ENCODE measurements around the gene RIN3.

Gene RIN3

GRCh38 chr14:92686900-92687427 is 173.4 kb downstream of the RIN3 start:
- peak; percentile 68 for DNase-seq (ENCODE audit: low spot score)

GRCh38 chr14:92687681-92688433 is 174.3 kb downstream of the RIN3 start:
- DNase-seq (ENCODE audit: low spot score) = peak; percentile 43

- DNase-seq (ENCODE audit: low spot score) = peak; percentile 44
Measured at GRCh38 chr14:92688434-92689375, 175.1 kb downstream of the RIN3 start.

GRCh38 chr14:92690171-92691011 is 176.8 kb downstream of the RIN3 start:
- peak; percentile 45 for DNase-seq (ENCODE audit: low spot score)

- DNase-seq (ENCODE audit: low spot score) = no peak
Measured at GRCh38 chr14:92692822-92693226, 179.2 kb downstream of the RIN3 start.

GRCh38 chr14:92693998-92694795 is 180.6 kb downstream of the RIN3 start:
- DNase-seq (ENCODE audit: low spot score) = no peak

- no peak for DNase-seq (ENCODE audit: low spot score)
Measured at GRCh38 chr14:92694807-92695206, 181.2 kb downstream of the RIN3 start.

- no peak for DNase-seq (ENCODE audit: low spot score)
Measured at GRCh38 chr14:92695562-92695961, 182.0 kb downstream of the RIN3 start.

GRCh38 chr14:92696366-92696765 is 182.8 kb downstream of the RIN3 start:
- DNase-seq (ENCODE audit: low spot score) = no peak

- DNase-seq (ENCODE audit: low spot score) = no peak
Measured at GRCh38 chr14:92698393-92698792, 184.8 kb downstream of the RIN3 start.

- no peak for DNase-seq (ENCODE audit: low spot score)
Measured at GRCh38 chr14:92701826-92702225, 188.2 kb downstream of the RIN3 start.

- DNase-seq (ENCODE audit: low spot score) = no peak
Measured at GRCh38 chr14:92702441-92702918, 188.9 kb downstream of the RIN3 start.

- DNase-seq (ENCODE audit: low spot score) = no peak
Measured at GRCh38 chr14:92703516-92703915, 189.9 kb downstream of the RIN3 start.

GRCh38 chr14:92704036-92704804 is 190.6 kb downstream of the RIN3 start:
- no peak for DNase-seq (ENCODE audit: low spot score)

GRCh38 chr14:92704821-92705220 is 191.2 kb downstream of the RIN3 start:
- no peak for DNase-seq (ENCODE audit: low spot score)

GRCh38 chr14:92706386-92706785 is 192.8 kb downstream of the RIN3 start:
- no peak for DNase-seq (ENCODE audit: low spot score)

GRCh38 chr14:92709340-92710000 is 195.9 kb downstream of the RIN3 start:
- no peak for DNase-seq (ENCODE audit: low spot score)

GRCh38 chr14:92710001-92710341 is 196.4 kb downstream of the RIN3 start:
- DNase-seq (ENCODE audit: low spot score) = no peak

GRCh38 chr14:92711976-92712653 is 198.5 kb downstream of the RIN3 start:
- DNase-seq (ENCODE audit: low spot score) = no peak

Measured in SK-N-DZ (cell line).